DND-41 (cell line): ENCODE data around the gene NADK2.
"Not testable (repeated sequence)": the region's sequence is repeated elsewhere in the genome, so short reads cannot be mapped to it uniquely, and the experiment has no call there.

Experiments
- ATAC-seq: fragments of 200-7000 bp; cut with Tn5 transposase; 3 replicates; pipeline ENCODE4 v1.9.1; 2021; ENCODE audit warnings: low read depth; ENCODE audit not compliant: insufficient read depth
- DNase-seq: peaks from one replicate; pipeline ENCODE4 v3.0.0-alpha.2; 2020
- H2AFZ ChIP-seq: 2 replicates; pipeline ENCODE4 v1.6.0; 2012; ENCODE audit warnings: low read depth, low read length
- H3K27ac ChIP-seq: 2 replicates; pipeline ENCODE4 v1.5.1; 2012; ENCODE audit warnings: low read length, inconsistent platforms
- H3K27me3 ChIP-seq: fragments of 200-600 bp; sonication (generic); 2 replicates; pipeline ENCODE4 v1.6.0; 2012; ENCODE audit warnings: low read length, mild to moderate bottlenecking, inconsistent platforms; ENCODE audit not compliant: insufficient read depth, poor library complexity
- H3K36me3 ChIP-seq: 2 replicates; pipeline ENCODE4 v1.5.1; 2012; ENCODE audit warnings: low read length, inconsistent platforms; ENCODE audit not compliant: insufficient read depth
- H3K4me1 ChIP-seq: 2 replicates; pipeline ENCODE4 v1.5.1; 2012; ENCODE audit warnings: mild to moderate bottlenecking, low read length; ENCODE audit not compliant: insufficient read depth
- H3K4me2 ChIP-seq: 2 replicates; pipeline ENCODE4 v1.6.0; 2012; ENCODE audit warnings: mild to moderate bottlenecking, moderate library complexity, low read length, inconsistent platforms; ENCODE audit not compliant: insufficient read depth
- H3K4me3 ChIP-seq, 2 experiments: fragments of 200-600 bp in 1 of 2; shearing (Covaris generic) in 1 of 2; 2 replicates each; pipeline ENCODE4 v1.5.1; 2012 to 2016; ENCODE audit warnings: inconsistent platforms in 2 of 2, low read length in 2 of 2, mild to moderate bottlenecking in 2 of 2, low read depth in 1 of 2, moderate library complexity in 1 of 2
- H3K79me2 ChIP-seq: 2 replicates; pipeline ENCODE4 v1.6.0; 2012; ENCODE audit warnings: low read length, inconsistent platforms; ENCODE audit not compliant: insufficient read depth
- H3K9ac ChIP-seq: 2 replicates; pipeline ENCODE4 v1.6.0; 2012; ENCODE audit warnings: low read depth, mild to moderate bottlenecking, inconsistent platforms, low read length, moderate library complexity
- H3K9me3 ChIP-seq: 2 replicates; pipeline ENCODE4 v1.5.1; 2012; ENCODE audit warnings: low read length, moderate library complexity, mild to moderate bottlenecking, inconsistent platforms; ENCODE audit not compliant: insufficient read depth, severe bottlenecking
- H4K20me1 ChIP-seq: 2 replicates; pipeline ENCODE4 v1.6.0; 2012; ENCODE audit warnings: low read length; ENCODE audit not compliant: insufficient read depth
- EZH2 ChIP-seq: IDR thresholded peaks from 3 replicates; pipeline ENCODE4 v1.6.1; 2012; ENCODE audit warnings: borderline replicate concordance, low read depth, mild to moderate bottlenecking, moderate library complexity, low read length, inconsistent platforms; ENCODE audit not compliant: severe bottlenecking
- TF ChIP-seq, protein P1 (sequence below): IDR thresholded peaks from 2 replicates; pipeline ENCODE4 v1.5.1; 2012; ENCODE audit warnings: borderline replicate concordance, low read length, moderate library complexity, mild to moderate bottlenecking; ENCODE audit not compliant: poor library complexity, severe bottlenecking; ENCODE audit errors: extremely low read depth

Gene NADK2

GRCh38 chr5:36205329-36205728 lies 36.4 kb downstream of the NADK2 start:
- Histone ChIP-seq H3K9me3 (no peaks in the 10 kb centered on the region), H3K79me2 (no peaks in the 10 kb centered on the region), H2AFZ (no peak overlapping the region), H3K27me3 (no peaks in the 10 kb centered on the region), H4K20me1 (no peaks in the 10 kb centered on the region), H3K9ac (no peak overlapping the region), H3K4me3 (no peak overlapping the region), H3K4me1 (no peaks in the 10 kb centered on the region), H3K27ac (no peak overlapping the region), H3K4me2 (no peak overlapping the region), H3K36me3 (peaks cover 37% of the 10 kb centered on the region)
- DNase-seq: no peak
- TF ChIP-seq, protein P1, sequence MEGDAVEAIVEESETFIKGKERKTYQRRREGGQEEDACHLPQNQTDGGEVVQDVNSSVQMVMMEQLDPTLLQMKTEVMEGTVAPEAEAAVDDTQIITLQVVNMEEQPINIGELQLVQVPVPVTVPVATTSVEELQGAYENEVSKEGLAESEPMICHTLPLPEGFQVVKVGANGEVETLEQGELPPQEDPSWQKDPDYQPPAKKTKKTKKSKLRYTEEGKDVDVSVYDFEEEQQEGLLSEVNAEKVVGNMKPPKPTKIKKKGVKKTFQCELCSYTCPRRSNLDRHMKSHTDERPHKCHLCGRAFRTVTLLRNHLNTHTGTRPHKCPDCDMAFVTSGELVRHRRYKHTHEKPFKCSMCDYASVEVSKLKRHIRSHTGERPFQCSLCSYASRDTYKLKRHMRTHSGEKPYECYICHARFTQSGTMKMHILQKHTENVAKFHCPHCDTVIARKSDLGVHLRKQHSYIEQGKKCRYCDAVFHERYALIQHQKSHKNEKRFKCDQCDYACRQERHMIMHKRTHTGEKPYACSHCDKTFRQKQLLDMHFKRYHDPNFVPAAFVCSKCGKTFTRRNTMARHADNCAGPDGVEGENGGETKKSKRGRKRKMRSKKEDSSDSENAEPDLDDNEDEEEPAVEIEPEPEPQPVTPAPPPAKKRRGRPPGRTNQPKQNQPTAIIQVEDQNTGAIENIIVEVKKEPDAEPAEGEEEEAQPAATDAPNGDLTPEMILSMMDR: no peak
- TF ChIP-seq EZH2: no peak
- no peak for ATAC-seq

DNA sequence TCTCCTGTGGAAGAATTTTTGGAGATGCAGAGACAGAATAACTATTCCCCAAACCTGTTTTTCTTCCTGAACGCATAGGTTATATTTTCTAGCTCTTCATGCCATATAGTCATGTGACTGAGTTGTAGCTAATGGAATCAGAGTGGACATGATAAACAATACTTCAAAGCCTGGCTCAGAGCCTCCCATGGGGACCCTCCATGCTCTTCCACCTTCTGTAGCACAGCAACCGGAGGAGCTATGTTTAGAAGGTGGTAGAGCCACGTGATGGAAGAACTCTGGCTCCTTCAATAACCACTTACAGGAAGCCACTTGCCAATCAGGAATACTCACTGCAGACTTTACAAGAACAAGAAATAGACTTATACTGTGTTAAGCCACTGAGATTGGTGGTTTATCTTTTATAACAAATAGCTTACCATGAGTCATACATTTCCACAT lies 39.2 kb downstream of the NADK2 start:
- H3K36me3 ChIP-seq: peaks cover 55% of the 10 kb centered on the region
- H3K79me2 ChIP-seq: no peaks in the 10 kb centered on the region
- H3K27me3 ChIP-seq: no peaks in the 10 kb centered on the region
- no peaks in the 10 kb centered on the region for H3K9me3 ChIP-seq
- TF ChIP-seq EZH2: no peak
- TF ChIP-seq, protein P1: no peak
- ATAC-seq (no peak), DNase-seq (no peak)
- H3K4me3 ChIP-seq: no peak overlapping the region
- H3K4me2 ChIP-seq: no peak overlapping the region
- no peaks in the 10 kb centered on the region for H3K4me1 ChIP-seq
- H2AFZ ChIP-seq: no peak overlapping the region
- H4K20me1 ChIP-seq: no peaks in the 10 kb centered on the region
- H3K9ac ChIP-seq: no peak overlapping the region
- no peak overlapping the region for H3K27ac ChIP-seq

- H4K20me1 ChIP-seq: no peaks in the 10 kb centered on the region
- TF ChIP-seq, protein P1: no peak
- no peak for TF ChIP-seq EZH2
- peaks cover 70% of the 10 kb centered on the region for H3K36me3 ChIP-seq
Observed at GRCh38 chr5:36200513-36200912, 41.2 kb downstream of the NADK2 start.

DNA sequence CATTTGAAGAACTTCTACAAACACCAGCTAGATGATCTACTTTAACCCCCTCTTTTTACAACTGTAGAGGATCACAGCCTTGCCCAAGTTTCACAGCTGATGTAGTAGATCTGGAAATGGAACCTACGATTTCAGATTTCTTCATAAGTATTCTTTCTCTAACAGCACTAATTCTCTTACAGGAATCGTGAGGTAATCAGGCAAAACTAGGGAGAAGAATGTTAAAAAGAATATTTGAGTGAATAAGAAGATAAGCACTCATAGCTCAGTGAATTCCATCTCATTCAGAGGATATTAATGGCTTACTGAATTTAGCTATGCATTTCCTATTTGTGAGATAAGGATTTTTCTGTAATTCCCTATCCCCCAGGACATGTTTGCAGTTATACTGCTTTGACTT lies 42.1 kb downstream of the NADK2 start:
- Histone ChIP-seq H3K4me3 (no peak overlapping the region), H3K79me2 (no peaks in the 10 kb centered on the region), H3K36me3 (peaks cover 70% of the 10 kb centered on the region), H2AFZ (no peak overlapping the region), H3K4me1 (no peaks in the 10 kb centered on the region), H3K27ac (no peak overlapping the region), H4K20me1 (no peaks in the 10 kb centered on the region), H3K27me3 (no peaks in the 10 kb centered on the region), H3K9me3 (no peaks in the 10 kb centered on the region), H3K4me2 (no peak overlapping the region), H3K9ac (no peak overlapping the region)
- ATAC-seq: no peak
- no peak for TF ChIP-seq EZH2
- TF ChIP-seq, protein P1: no peak
- DNase-seq: no peak

More at GRCh38 chr5:36200513-36200912, 41.2 kb downstream of the NADK2 start:
- no peak for ATAC-seq
- Histone ChIP-seq H3K79me2 (no peaks in the 10 kb centered on the region), H3K9me3 (no peaks in the 10 kb centered on the region), H3K4me2 (no peak overlapping the region), H3K4me1 (no peaks in the 10 kb centered on the region), H2AFZ (no peak overlapping the region), H3K9ac (no peak overlapping the region), H3K4me3 (no peak overlapping the region), H3K27me3 (no peaks in the 10 kb centered on the region), H3K27ac (no peak overlapping the region)
- DNase-seq: no peak

DNA sequence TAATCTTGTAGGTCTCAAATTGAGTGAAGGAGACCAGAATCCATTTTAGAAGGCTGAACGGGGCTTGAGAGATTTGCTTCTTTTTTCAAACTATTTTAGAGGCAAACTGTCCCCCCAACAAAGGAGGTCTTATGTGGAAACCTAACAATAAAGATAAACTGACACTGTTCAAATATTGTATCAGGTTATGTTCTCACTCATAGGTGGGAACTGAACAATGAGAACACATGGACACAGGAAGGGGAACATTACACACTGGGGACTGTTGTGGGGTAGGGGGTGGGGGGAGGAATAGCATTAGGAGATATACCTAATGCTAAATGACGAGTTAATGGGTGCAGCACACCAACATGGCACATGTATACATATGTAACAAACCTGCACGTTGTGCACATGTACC lies 42.9 kb downstream of the NADK2 start:
- H3K4me3 ChIP-seq, DNase-seq, H3K9me3 ChIP-seq, H3K4me1 ChIP-seq, ATAC-seq, H3K79me2 ChIP-seq, H4K20me1 ChIP-seq, H3K27ac ChIP-seq, H3K4me2 ChIP-seq, H2AFZ ChIP-seq, H3K27me3 ChIP-seq, H3K9ac ChIP-seq: not testable (repeated sequence)
- peaks cover 77% of the 10 kb centered on the region for H3K36me3 ChIP-seq
